ENCODE measurements around the gene EP400.
"Not testable (repeated sequence)": the region's sequence is repeated elsewhere in the genome, so short reads cannot be mapped to it uniquely, and the experiment has no call there.

EP400 gene

GRCh38 chr12:132102297-132102696 lies 152.6 kb downstream of the EP400 start:
- DNase-seq: no peak

GRCh38 chr12:132103072-132103471 lies 153.3 kb downstream of the EP400 start:
- not testable (repeated sequence) for DNase-seq

- no peak for DNase-seq
These were observed 154.0 kb downstream of the EP400 start for GRCh38 chr12:132103542-132104308.

- no peak for DNase-seq
These were observed 155.7 kb downstream of the EP400 start for GRCh38 chr12:132105467-132105866.

GRCh38 chr12:132106921-132107320 lies 157.2 kb downstream of the EP400 start:
- DNase-seq: no peak

GRCh38 chr12:132108211-132108832 lies 158.6 kb downstream of the EP400 start:
- no peak for DNase-seq

- no peak for DNase-seq
These were observed 160.0 kb downstream of the EP400 start for GRCh38 chr12:132109741-132110140.

- DNase-seq: no peak
These were observed 160.9 kb downstream of the EP400 start for GRCh38 chr12:132110677-132111076.

- DNase-seq: no peak
These were observed 162.0 kb downstream of the EP400 start for GRCh38 chr12:132111654-132112304.

- DNase-seq: no peak
These were observed 164.9 kb downstream of the EP400 start for GRCh38 chr12:132114667-132115066.

- DNase-seq: no peak
These were observed 165.8 kb downstream of the EP400 start for GRCh38 chr12:132115500-132115899.

- no peak for DNase-seq
These were observed 167.2 kb downstream of the EP400 start for GRCh38 chr12:132116709-132117557.

GRCh38 chr12:132117558-132117875 lies 167.8 kb downstream of the EP400 start:
- no peak for DNase-seq

- no peak for DNase-seq
These were observed 169.1 kb downstream of the EP400 start for GRCh38 chr12:132118876-132119275.

GRCh38 chr12:132121283-132121682 lies 171.5 kb downstream of the EP400 start:
- DNase-seq: no peak

- DNase-seq: no peak
These were observed 174.4 kb downstream of the EP400 start for GRCh38 chr12:132123970-132124765.

GRCh38 chr12:132124766-132125425 lies 175.2 kb downstream of the EP400 start:
- DNase-seq: no peak

- DNase-seq: no peak
These were observed 176.0 kb downstream of the EP400 start for GRCh38 chr12:132125736-132126135.

- no peak for DNase-seq
These were observed 177.3 kb downstream of the EP400 start for GRCh38 chr12:132127041-132127440.

- no peak for DNase-seq
These were observed 179.3 kb downstream of the EP400 start for GRCh38 chr12:132129007-132129406.

GRCh38 chr12:132130690-132131089 lies 180.9 kb downstream of the EP400 start:
- DNase-seq: no peak

Data from NCI-H446 (cell line).